HepG2 (cell line): ENCODE data around the gene WNT3A. TPM values are rescaled to one million over a fixed set of nuclear protein-coding genes. Genes with fewer than 3 reads are reported as not detected.

Experiments
- ATAC-seq: fragments of 200-7000 bp; cut with Tn5 transposase; 3 replicates; pipeline ENCODE4 v1.9.1; 2020; ENCODE audit warnings: mild to moderate bottlenecking, moderate library complexity
- BruUV-seq: library from RNA; stranded (reverse); fragments of 400-500 nt; replicated peaks from 2 replicates; lab custom pipeline; 2021; lab: Mats Ljungman, UMichigan
- CTCF ChIA-PET: fragments of 300-600 bp; formaldehyde crosslinking; extraction: SDS; loops from one replicate; lab custom pipeline; 2021; ENCODE audit warnings: low total read pairs, inconsistent platforms, low intra/inter-chr PET ratio; lab: Yijun Ruan, JAX
- POLR2A ChIA-PET: fragments of 350-600 bp; sonication (Branson Sonifier 250); formaldehyde crosslinking; loops from one replicate; lab custom pipeline; 2020; ENCODE audit warnings: antibody characterized with exemption, inconsistent platforms; lab: Yijun Ruan, JAX
- DNase-seq: peaks from one replicate; pipeline ENCODE4 v3.0.0-alpha.2; 2015; ENCODE audit warnings: low spot score
- FAIRE-seq: peaks from 3 replicates; lab custom pipeline; 2011; peaks lifted over from hg19 to GRCh38; lab: Jason Lieb, UNC
- H2AFZ ChIP-seq: one replicate; pipeline ENCODE4 v1.6.1; 2011; ENCODE audit warnings: low read length, inconsistent platforms
- H3K27ac ChIP-seq: fragments of 300-600 bp; 3 replicates; pipeline ENCODE4 v1.8.0; 2011; ENCODE audit warnings: mixed run types, mild to moderate bottlenecking, mixed read lengths, low read length, inconsistent platforms; ENCODE audit not compliant: insufficient read depth; ENCODE audit errors: extremely low read length
- H3K27me3 ChIP-seq, 2 experiments: fragments of 200-600 bp in 1 of 2; 2 replicates in 1 of 2; 3 replicates in 1 of 2; pipeline versions ENCODE4 v1.6.0 to v1.8.0; 2011; ENCODE audit warnings: low read length in 2 of 2, mild to moderate bottlenecking in 2 of 2, moderate library complexity in 2 of 2, inconsistent platforms in 1 of 2; ENCODE audit not compliant: insufficient read depth in 2 of 2, control insufficient read depth in 1 of 2
- H3K36me3 ChIP-seq, 2 experiments: fragments of 200-600 bp in 1 of 2; replicated peaks in 1 of 2; 2 replicates in 1 of 2; 3 replicates in 1 of 2; pipeline versions ENCODE4 v1.5.1 to v1.8.0; 2011; ENCODE audit warnings: low read length in 2 of 2, inconsistent platforms in 1 of 2; ENCODE audit not compliant: insufficient read depth in 2 of 2, control insufficient read depth in 1 of 2
- H3K4me1 ChIP-seq: 2 replicates; pipeline ENCODE4 v1.5.1; 2012; ENCODE audit warnings: low read length, inconsistent platforms; ENCODE audit not compliant: insufficient read depth
- H3K4me2 ChIP-seq: 2 replicates; pipeline ENCODE4 v1.6.0; 2011; ENCODE audit warnings: low read depth, low read length, inconsistent platforms
- H3K4me3 ChIP-seq, 3 experiments: fragments of 200-600 bp in 1 of 3; sonication (generic), shearing (Covaris generic) in 1 of 3; replicated peaks in 1 of 3; 2 replicates each; pipeline ENCODE4 v1.5.1; 2011 to 2016; ENCODE audit warnings: low read length in 3 of 3, inconsistent platforms in 2 of 3, low read depth in 2 of 3, mild to moderate bottlenecking in 2 of 3, control low read depth in 1 of 3, mixed read lengths in 1 of 3; ENCODE audit not compliant: insufficient read depth in 1 of 3
- H3K79me2 ChIP-seq: one replicate; pipeline ENCODE4 v1.6.1; 2011; ENCODE audit warnings: low read length, inconsistent platforms; ENCODE audit not compliant: insufficient read depth
- H3K9ac ChIP-seq: 2 replicates; pipeline ENCODE4 v1.6.0; 2011; ENCODE audit warnings: mild to moderate bottlenecking, low read depth, low read length, inconsistent platforms; ENCODE audit not compliant: insufficient read depth
- H3K9me3 ChIP-seq: 2 replicates; pipeline ENCODE4 v1.5.1; 2012; ENCODE audit warnings: mild to moderate bottlenecking, low read length
- H4K20me1 ChIP-seq: 2 replicates; pipeline ENCODE4 v1.6.0; 2011; ENCODE audit warnings: inconsistent platforms, mild to moderate bottlenecking, low read length, moderate library complexity; ENCODE audit not compliant: insufficient read depth
- CHD2 ChIP-seq: IDR thresholded peaks from 2 replicates; pipeline ENCODE4 v1.6.1; 2011; ENCODE audit warnings: low read depth, low read length, improper control_type of control experiment
- HMGXB4 ChIP-seq, 2 experiments: sonication (generic) in 1 of 2; formaldehyde crosslinking in 1 of 2; IDR thresholded peaks; 2 replicates each; pipeline versions ENCODE4 v1.4.0 to v1.6.1; 2018 to 2020; ENCODE audit warnings: missing genetic modification reagents in 2 of 2, borderline replicate concordance in 1 of 2, low read depth in 1 of 2, mild to moderate bottlenecking in 1 of 2, missing biosample characterization in 1 of 2
- IRF2 ChIP-seq: IDR thresholded peaks from 2 replicates; pipeline ENCODE4 v1.6.1; 2018; ENCODE audit warnings: missing genetic modification reagents, missing compliant biosample characterization
- MATR3 ChIP-seq: sonication (generic); formaldehyde crosslinking; IDR thresholded peaks from 2 replicates; pipeline ENCODE4 v1.4.0; 2020; ENCODE audit warnings: missing genetic modification reagents
- ZNF800 ChIP-seq: sonication (generic); formaldehyde crosslinking; IDR thresholded peaks from 2 replicates; pipeline ENCODE4 v1.4.0; 2020; ENCODE audit warnings: missing genetic modification reagents
- WGBS: methylation state at CpG from one replicate; pipeline ENCODE4 v1.1.6; 2017; ENCODE audit warnings: low lambda C conversion rate; 5-methylcytosine and 5-hydroxymethylcytosine counted together
- in situ Hi-C: cut with HindIII; loops from 2 replicates; pipeline ENCODE4 v1.10.0; 2017; ENCODE audit warnings: low pct_unique_long_range_greater_than_20kb; ENCODE audit not compliant: extremely low pct_ligation_motif_present
- intact Hi-C: fragments of 100-400 bp; cut with micrococcal nuclease; formaldehyde crosslinking; loops from one replicate; pipeline ENCODE4 v1.10.0; 2022; ENCODE audit not compliant: unreplicated experiment
- polyA plus RNA-seq, 8 experiments: library from polyadenylated mRNA; depleted of rRNA in 3 of 8; stranded (reverse) in 7 of 8; unstranded in 1 of 8; fragments of >200 nt; fragmentation: Illumina TruSeq in 4 of 8; extraction: Trizol in 4 of 8; gene quantifications; 2 replicates each; pipeline versions ENCODE4 v1.2.1 to v1.2.3, GENCODE V29; 2011 to 2016; ENCODE audit warnings: low read depth in 4 of 8, missing spikeins in 1 of 8, mixed read lengths in 1 of 8; ENCODE audit not compliant: insufficient read depth in 1 of 8
- total RNA-seq, 5 experiments: library from RNA; depleted of rRNA; stranded (reverse); fragments of >200 nt; fragmentation: Illumina TruSeq; extraction: Trizol; gene quantifications; 2 replicates each; pipeline ENCODE4 v1.2.3, GENCODE V29; 2016; ENCODE audit warnings: low read depth in 1 of 5

Gene WNT3A
- total and polyA plus RNA-seq, 2 of the 13 experiments (the other 11 are each of a cell fraction or from before 2014, with no cell fraction given) = not detected

- WGBS = 38% methylated on average over 10 of the region's 10 CpGs
- Histone ChIP-seq H3K79me2 (no peaks in the 10 kb centered on the region), H3K4me1 (no peaks in the 10 kb centered on the region), H3K36me3 (no peaks in the 10 kb centered on the region), H3K4me3 (no peak overlapping the region), H3K27me3 (peaks cover 0 to 6% of the 10 kb centered on the region in 2 experiments; a peak in 1 of 5 replicates), H3K9me3 (no peaks in the 10 kb centered on the region), H3K9ac (no peak overlapping the region), H3K4me2 (no peak overlapping the region), H3K27ac (no peak overlapping the region), H2AFZ (no peak overlapping the region), H4K20me1 (no peaks in the 10 kb centered on the region)
- DNase-seq = no peak
- FAIRE-seq = no peak
- TF ChIP-seq MATR3 (CRISPR knock-in tag) (no peak), CHD2 (no peak), HMGXB4 (CRISPR knock-in tag; IDR thresholded peaks at IDR 0.05; ENCODE audit: borderline replicate concordance in 1 of 2, low read depth in 1 of 2) (no peak), ZNF800 (CRISPR knock-in tag) (no peak), IRF2 (no peak)
- CTCF ChIA-PET = no interaction called here
- no TSS peak for BruUV-seq
- no peak for ATAC-seq
- POLR2A ChIA-PET = no interaction called here
- intact Hi-C loops (no loop called here), in situ Hi-C loops (loop anchor here (10.0 kb wide), 1 partner anchor 475 kb away; no protein-coding TSS in a partner anchor)
These were observed 47.4 kb upstream of the WNT3A start for GRCh38 chr1:227959325-227959860.
